CD14-positive monocyte (primary cell): ENCODE data around the gene BCKDHB. TPM values are rescaled to one million over a fixed set of nuclear protein-coding genes. Genes with fewer than 3 reads are reported as not detected.
A peak's percentile ranks its signal among the peaks of the same experiment; 100 is the strongest.

Source experiments
- DNase-seq, 3 donors: peaks; one replicate each; pipeline ENCODE4 v3.0.0-alpha.2; 2011 to 2022
- H2AFZ ChIP-seq: 2 replicates; pipeline ENCODE4 v1.6.0; 2012; ENCODE audit warnings: mild to moderate bottlenecking, low read depth, low read length, inconsistent platforms; ENCODE audit not compliant: insufficient read depth, poor library complexity, severe bottlenecking
- H3K27ac ChIP-seq, 2 donors: 1 replicate in 1 of 2; 2 replicates in 1 of 2; pipeline ENCODE4 v1.5.1; 2012 to 2013; ENCODE audit warnings: low read length in 2 of 2, control low read depth in 1 of 2, inconsistent platforms in 1 of 2, low read depth in 1 of 2, mild to moderate bottlenecking in 1 of 2
- H3K27me3 ChIP-seq, 2 donors: one replicate each; pipeline versions ENCODE4 v1.6.0 to v1.6.1; 2011 to 2013; ENCODE audit warnings: low read length in 2 of 2; ENCODE audit not compliant: control insufficient read depth in 2 of 2, insufficient read depth in 2 of 2
- H3K36me3 ChIP-seq, 2 donors: replicated peaks in 1 of 2; 1 replicate in 1 of 2; 2 replicates in 1 of 2; pipeline versions ENCODE4 v1.5.1 to v1.6.1; 2012 to 2013; ENCODE audit warnings: low read length in 2 of 2, control low read depth in 1 of 2, inconsistent platforms in 1 of 2, mild to moderate bottlenecking in 1 of 2; ENCODE audit not compliant: insufficient read depth in 2 of 2, control insufficient read depth in 1 of 2
- H3K4me1 ChIP-seq, 2 donors: 1 replicate in 1 of 2; 2 replicates in 1 of 2; pipeline versions ENCODE4 v1.5.1 to v1.6.1; 2012 to 2013; ENCODE audit warnings: low read length in 2 of 2, control low read depth in 1 of 2, inconsistent platforms in 1 of 2, mild to moderate bottlenecking in 1 of 2, moderate library complexity in 1 of 2; ENCODE audit not compliant: insufficient read depth in 2 of 2, control insufficient read depth in 1 of 2
- H3K4me2 ChIP-seq: replicated peaks from 2 replicates; pipeline ENCODE3; 2012; ENCODE audit warnings: low read length, moderate library complexity, mild to moderate bottlenecking; ENCODE audit not compliant: poor library complexity, severe bottlenecking; ENCODE audit errors: extremely low read depth
- H3K4me3 ChIP-seq, 3 experiments: fragments of 200-600 bp in 1 of 3; sonication (generic) in 1 of 3; replicated peaks in 1 of 3; 1 replicate in 2 of 3; 2 replicates in 1 of 3; pipeline ENCODE4 v1.5.1; 2011 to 2013; ENCODE audit warnings: low read length in 3 of 3, mild to moderate bottlenecking in 3 of 3, control low read depth in 2 of 3, low read depth in 2 of 3, inconsistent platforms in 1 of 3, moderate library complexity in 1 of 3
- H3K79me2 ChIP-seq: 2 replicates; pipeline ENCODE4 v1.6.0; 2012; ENCODE audit warnings: mild to moderate bottlenecking, control low read depth, inconsistent platforms, low read length, moderate library complexity; ENCODE audit not compliant: insufficient read depth
- H3K9ac ChIP-seq: 2 replicates; pipeline ENCODE4 v1.6.0; 2017; ENCODE audit warnings: low read length, mild to moderate bottlenecking; ENCODE audit not compliant: insufficient read depth, poor library complexity, severe bottlenecking
- H3K9me3 ChIP-seq, 2 donors: replicated peaks in 1 of 2; 1 replicate in 1 of 2; 2 replicates in 1 of 2; pipeline versions ENCODE4 v1.5.1 to v1.6.1; 2012 to 2013; ENCODE audit warnings: low read length in 2 of 2, control low read depth in 1 of 2; ENCODE audit not compliant: control insufficient read depth in 1 of 2, insufficient read depth in 1 of 2
- H4K20me1 ChIP-seq: 2 replicates; pipeline ENCODE4 v1.6.0; 2012; ENCODE audit warnings: mild to moderate bottlenecking, low read length, control low read depth, moderate library complexity; ENCODE audit not compliant: insufficient read depth
- H3K27ac Mint-ChIP-seq, 7 donors: one replicate each; pipeline ENCODE4 v1.8.0; 2020; ENCODE audit warnings: mild to moderate bottlenecking in 7 of 7, mixed read lengths in 7 of 7, moderate library complexity in 6 of 7, inconsistent platforms in 2 of 7
- H3K27me3 Mint-ChIP-seq, 3 donors: one replicate each; pipeline ENCODE4 v1.8.0; 2021 to 2022; ENCODE audit warnings: low read depth in 3 of 3, mild to moderate bottlenecking in 3 of 3, mixed read lengths in 3 of 3, moderate library complexity in 3 of 3, inconsistent platforms in 1 of 3
- H3K36me3 Mint-ChIP-seq, 2 donors: one replicate each; pipeline ENCODE4 v1.8.0; 2020; ENCODE audit warnings: mixed read lengths in 2 of 2, inconsistent platforms in 1 of 2, mild to moderate bottlenecking in 1 of 2
- H3K4me1 Mint-ChIP-seq: one replicate; pipeline ENCODE4 v1.8.0; 2020; ENCODE audit warnings: mild to moderate bottlenecking, mixed read lengths
- H3K4me3 Mint-ChIP-seq, 2 donors: one replicate each; pipeline ENCODE4 v1.8.0; 2020; ENCODE audit warnings: mild to moderate bottlenecking in 2 of 2, mixed read lengths in 2 of 2, moderate library complexity in 1 of 2
- H3K9me3 Mint-ChIP-seq, 7 donors: one replicate each; pipeline ENCODE4 v1.8.0; 2020 to 2022; ENCODE audit warnings: mixed read lengths in 7 of 7, mild to moderate bottlenecking in 6 of 7, moderate library complexity in 6 of 7, inconsistent platforms in 2 of 7
- CTCF ChIP-seq: fragments of 200-600 bp; IDR thresholded peaks from one replicate; pipeline ENCODE4 v1.8.0; 2022; ENCODE audit warnings: antibody characterized with exemption, mild to moderate bottlenecking
- WGBS: methylation state at CpG from one replicate; pipeline ENCODE4 v1.1.5; 2013; ENCODE audit warnings: missing lambda C conversion rate; ENCODE audit not compliant: insufficient coverage; 5-methylcytosine and 5-hydroxymethylcytosine counted together
- intact Hi-C, 2 donors: fragments of 100-400 bp; cut with micrococcal nuclease; formaldehyde crosslinking; loops; one replicate each; pipeline versions ENCODE4 v1.15.0 to v1.15.1; 2023
- polyA plus RNA-seq, 3 donors: library from polyadenylated mRNA; depleted of rRNA in 1 of 3; unstranded in 2 of 3; stranded (reverse) in 1 of 3; fragments of 300-500 nt in 2 of 3; fragments of >200 nt in 1 of 3; fragmentation: Illumina TruSeq in 2 of 3; gene quantifications; 1 replicate in 2 of 3; 2 replicates in 1 of 3; pipeline ENCODE4 v1.2.3, GENCODE V29; 2012 to 2021

BCKDHB gene
- polyA plus RNA-seq, 3 donors, result 1.8 to 4.6 (median 4.0) TPM

- no CpG with 5 or more reads among the region's 3 CpGs for WGBS
- no peak for TF ChIP-seq CTCF
- intact Hi-C loops, result loop anchor here in 1 of 2 donors (5.0 kb wide), 1 partner anchor 1587 kb away; the partner anchor contains the start of gene TENT5A
- H3K27ac ChIP-seq, result peak overlapping the region in 1 of 2 donors; percentile 13
- Mint-ChIP-seq H3K27ac (peak overlapping the region in 4 of 7 donors; percentile 3 to 72 (median 28)), H3K36me3 (peaks cover 4 to 7% of the 10 kb centered on the region in 2 donors), H3K4me1 (peaks cover 2% of the 10 kb centered on the region), H3K4me3 (peak overlapping the region in 1 of 2 donors; percentile 72), H3K27me3 (peaks cover 0 to 2% (median 0%) of the 10 kb centered on the region in 3 donors), H3K9me3 (peaks cover 0 to 2% (median 0%) of the 10 kb centered on the region in 7 donors)
- H3K36me3 ChIP-seq, result no peaks in the 10 kb centered on the region
- H4K20me1 ChIP-seq, result no peaks in the 10 kb centered on the region
- H3K4me3 ChIP-seq, result no peak overlapping the region
- no peak overlapping the region for H3K9ac ChIP-seq
- H3K4me2 ChIP-seq, result peak overlapping the region; percentile 5
- no peaks in the 10 kb centered on the region for H3K27me3 ChIP-seq
- H3K4me1 ChIP-seq, result peaks cover 16 to 22% of the 10 kb centered on the region in 2 donors
- DNase-seq, result peak; percentile 26 to 71 (median 45)
- no peaks in the 10 kb centered on the region for H3K79me2 ChIP-seq
- H3K9me3 ChIP-seq, result no peaks in the 10 kb centered on the region
- no peak overlapping the region for H2AFZ ChIP-seq
Observed at GRCh38 chr6:80165143-80165542, 58.7 kb downstream of the BCKDHB start.

- H3K4me3 ChIP-seq, result no peak overlapping the region
- no peak overlapping the region for H3K9ac ChIP-seq
- WGBS, result no CpG with 5 or more reads among the region's 1 CpG
- H3K27ac ChIP-seq, result no peak overlapping the region
- Mint-ChIP-seq H3K9me3 (peaks cover 0 to 2% (median 0%) of the 10 kb centered on the region in 7 donors), H3K36me3 (peaks cover 5 to 7% of the 10 kb centered on the region in 2 donors), H3K27me3 (peaks cover 0 to 2% (median 0%) of the 10 kb centered on the region in 3 donors), H3K27ac (peak overlapping the region in 1 of 7 donors; percentile 7), H3K4me1 (peaks cover 2% of the 10 kb centered on the region), H3K4me3 (no peak overlapping the region)
- H3K9me3 ChIP-seq, result no peaks in the 10 kb centered on the region
- peaks cover 16 to 22% of the 10 kb centered on the region in 2 donors for H3K4me1 ChIP-seq
- H3K79me2 ChIP-seq, result no peaks in the 10 kb centered on the region
- no peak overlapping the region for H2AFZ ChIP-seq
- H3K27me3 ChIP-seq, result no peaks in the 10 kb centered on the region
- no peaks in the 10 kb centered on the region for H4K20me1 ChIP-seq
- no peak for TF ChIP-seq CTCF
- H3K4me2 ChIP-seq, result peak overlapping the region; percentile 5
- intact Hi-C loops, result loop anchor here in 1 of 2 donors (5.0 kb wide), 1 partner anchor 1586 kb away; the partner anchor contains the start of gene TENT5A
- no peak for DNase-seq
- no peaks in the 10 kb centered on the region for H3K36me3 ChIP-seq
Observed at GRCh38 chr6:80165819-80166218, 59.3 kb downstream of the BCKDHB start.
